B cell (primary cell): ENCODE results near the gene CREB3. TPM values are rescaled to one million over a fixed set of nuclear protein-coding genes. Genes with fewer than 3 reads are reported as not detected.

Experiments used
- ATAC-seq: fragments of 200-7000 bp; cut with Tn5 transposase; one replicate; pipeline ENCODE4 v1.10.0; 2021; ENCODE audit warnings: low read depth, mild to moderate bottlenecking, moderate number of reproducible peaks, moderate library complexity
- CTCF ChIA-PET: fragments of 350-600 bp; sonication (Branson Sonifier 250); formaldehyde crosslinking; loops from one replicate; lab custom pipeline; 2021; ENCODE audit warnings: antibody characterized with exemption, inconsistent platforms; lab: Charles Lee
- POLR2A ChIA-PET: fragments of 350-600 bp; sonication (Branson Sonifier 250); formaldehyde crosslinking; loops from one replicate; lab custom pipeline; 2021; ENCODE audit warnings: antibody characterized with exemption; lab: Charles Lee
- DNase-seq: peaks from one replicate; pipeline ENCODE4 v3.0.0; 2013
- H2AFZ ChIP-seq: 2 replicates; pipeline ENCODE4 v1.6.1; 2012; ENCODE audit warnings: mild to moderate bottlenecking, low read depth, low read length; ENCODE audit not compliant: insufficient read depth, poor library complexity, severe bottlenecking
- H3K27ac ChIP-seq, 2 donors: 1 replicate in 1 of 2; 2 replicates in 1 of 2; pipeline ENCODE4 v1.5.1; 2012 to 2013; ENCODE audit warnings: low read length in 2 of 2, mild to moderate bottlenecking in 2 of 2, moderate library complexity in 1 of 2
- H3K27me3 ChIP-seq, 4 experiments: fragments of 200-600 bp in 1 of 4; sonication (generic) in 1 of 4; replicated peaks in 1 of 4; 1 replicate in 2 of 4; 2 replicates in 2 of 4; pipeline versions ENCODE4 v1.6.1 to v1.7.0; 2013 to 2016; ENCODE audit warnings: low read length in 3 of 4, mild to moderate bottlenecking in 2 of 4, mixed read lengths in 1 of 4, moderate library complexity in 1 of 4; ENCODE audit not compliant: insufficient read depth in 4 of 4, control insufficient read depth in 3 of 4; ENCODE audit errors: control extremely low read depth in 1 of 4
- H3K36me3 ChIP-seq, 2 experiments: replicated peaks in 1 of 2; 1 replicate in 1 of 2; 2 replicates in 1 of 2; pipeline versions ENCODE4 v1.6.1 to v1.7.1; 2013; ENCODE audit warnings: low read length in 1 of 2; ENCODE audit not compliant: insufficient read depth in 2 of 2, control insufficient read depth in 1 of 2; ENCODE audit errors: control extremely low read depth in 1 of 2, extremely low read depth in 1 of 2
- H3K4me1 ChIP-seq, 2 donors: fragments of 200-600 bp in 1 of 2; sonication (generic) in 1 of 2; 1 replicate in 1 of 2; 2 replicates in 1 of 2; pipeline versions ENCODE4 v1.5.1 to v1.6.1; 2013 to 2017; ENCODE audit warnings: low read length in 2 of 2; ENCODE audit not compliant: control insufficient read depth in 2 of 2, insufficient read depth in 2 of 2
- H3K4me2 ChIP-seq: replicated peaks from 2 replicates; pipeline ENCODE3; 2012; ENCODE audit warnings: mild to moderate bottlenecking, low read depth, low read length; ENCODE audit not compliant: poor library complexity, severe bottlenecking
- H3K4me3 ChIP-seq, 5 experiments: fragments of 200-600 bp in 1 of 5; sonication (generic) in 1 of 5; 1 replicate in 3 of 5; 2 replicates in 2 of 5; pipeline versions ENCODE4 v1.5.1 to v1.7.0; 2011 to 2016; ENCODE audit warnings: low read length in 4 of 5, mild to moderate bottlenecking in 4 of 5, low read depth in 2 of 5, control low read depth in 1 of 5, moderate library complexity in 1 of 5; ENCODE audit not compliant: insufficient read depth in 1 of 5; ENCODE audit errors: control extremely low read depth in 1 of 5, extremely low read depth in 1 of 5
- H3K79me2 ChIP-seq: fragments of 200-600 bp; sonication (generic); one replicate; pipeline ENCODE4 v1.6.0; 2016; ENCODE audit warnings: low read length; ENCODE audit not compliant: control insufficient read depth, insufficient read depth
- H3K9ac ChIP-seq: fragments of 200-600 bp; sonication (generic); 2 replicates; pipeline ENCODE4 v1.6.1; 2017; ENCODE audit warnings: mild to moderate bottlenecking, low read length, moderate library complexity
- H3K9me3 ChIP-seq, 3 donors: one replicate each; pipeline versions ENCODE4 v1.6.1 to v1.7.1; 2013; ENCODE audit warnings: low read length in 2 of 3; ENCODE audit not compliant: control insufficient read depth in 2 of 3, insufficient read depth in 1 of 3; ENCODE audit errors: control extremely low read depth in 1 of 3
- H4K20me1 ChIP-seq: 2 replicates; pipeline ENCODE4 v1.6.0; 2012; ENCODE audit warnings: mild to moderate bottlenecking, low read length; ENCODE audit not compliant: insufficient read depth, control insufficient read depth, poor library complexity, severe bottlenecking
- H3K27ac Mint-ChIP-seq: one replicate; pipeline ENCODE4 v1.8.0; 2021; ENCODE audit warnings: mixed read lengths
- H3K27me3 Mint-ChIP-seq: one replicate; pipeline ENCODE4 v1.8.0; 2021; ENCODE audit warnings: mixed read lengths
- H3K4me1 Mint-ChIP-seq: one replicate; pipeline ENCODE4 v1.8.0; 2021; ENCODE audit warnings: mixed read lengths
- H3K4me3 Mint-ChIP-seq: one replicate; pipeline ENCODE4 v1.8.0; 2021; ENCODE audit warnings: mixed read lengths
- H3K9me3 Mint-ChIP-seq: one replicate; pipeline ENCODE4 v1.8.0; 2022; ENCODE audit warnings: mixed read lengths; ENCODE audit not compliant: insufficient read depth
- CTCF ChIP-seq: fragments of 200-600 bp; IDR thresholded peaks from one replicate; pipeline ENCODE4 v1.8.0; 2022; ENCODE audit warnings: antibody characterized with exemption, mild to moderate bottlenecking
- EZH2 ChIP-seq: IDR thresholded peaks from 2 replicates; pipeline ENCODE4 v1.6.1; 2012; ENCODE audit warnings: borderline replicate concordance, low read depth, mild to moderate bottlenecking, moderate library complexity, low read length; ENCODE audit not compliant: insufficient read depth, poor library complexity, severe bottlenecking
- WGBS: methylation state at CpG from one replicate; pipeline ENCODE4 v1.1.5; 2013; ENCODE audit warnings: missing lambda C conversion rate; ENCODE audit not compliant: insufficient coverage; 5-methylcytosine and 5-hydroxymethylcytosine counted together
- intact Hi-C: fragments of 100-400 bp; cut with micrococcal nuclease; formaldehyde crosslinking; loops from one replicate; pipeline ENCODE4 v1.10.0; 2022
- polyA plus RNA-seq: library from polyadenylated mRNA; depleted of rRNA; stranded (reverse); fragments of >200 nt; gene quantifications from 2 replicates; pipeline ENCODE4 v1.2.3, GENCODE V29; 2012
- total RNA-seq, 2 donors: library from RNA; stranded (reverse); fragments of 120-200 nt in 1 of 2; gene quantifications; 1 replicate in 1 of 2; 2 replicates in 1 of 2; pipeline versions ENCODE4 v1.2.3 to v1.2.4, GENCODE V29; 2013 to 2022

Gene CREB3
- total and polyA plus RNA-seq, 2 donors (not counting 1 experiment from before 2014, with no cell fraction given): 12.3 to 20.7 TPM

GRCh38 chr9:35753466-35753865, 21.0 kb downstream of the CREB3 start:
- Histone ChIP-seq H3K27ac (no peak overlapping the region), H3K4me1 (peaks cover 35 to 45% of the 10 kb centered on the region in 2 donors), H3K36me3 (peaks cover 2 to 38% of the 10 kb centered on the region in 2 experiments), H3K79me2 (peaks cover 75% of the 10 kb centered on the region), H4K20me1 (peaks cover 2% of the 10 kb centered on the region), H2AFZ (no peak overlapping the region), H3K27me3 (no peaks in the 10 kb centered on the region), H3K9me3 (no peaks in the 10 kb centered on the region), H3K4me3 (no peak overlapping the region), H3K4me2 (no peak overlapping the region), H3K9ac (no peak overlapping the region)
- DNase-seq (no peak), ATAC-seq (no peak)
- Mint-ChIP-seq H3K27me3 (no peaks in the 10 kb centered on the region), H3K9me3 (no peaks in the 10 kb centered on the region), H3K4me1 (peaks cover 52% of the 10 kb centered on the region), H3K27ac (peak overlapping the region; percentile 63), H3K4me3 (no peak overlapping the region)
- intact Hi-C loops: no loop called here
- CTCF ChIA-PET: interaction anchor here (1.0 to 1.8 kb wide), 2 partner anchors 17 kb away, joined by 5 to 10 read pairs; no protein-coding TSS in a partner anchor
- no peak for TF ChIP-seq EZH2
- TF ChIP-seq CTCF: no peak
- 100% methylated on average over 2 of the region's 5 CpGs for WGBS
- POLR2A ChIA-PET: interaction anchor here (0.8 kb wide), 1 partner anchor 21 kb away, joined by 5 read pairs; the partner anchor contains the start of genes CREB3 and TLN1

DNA sequence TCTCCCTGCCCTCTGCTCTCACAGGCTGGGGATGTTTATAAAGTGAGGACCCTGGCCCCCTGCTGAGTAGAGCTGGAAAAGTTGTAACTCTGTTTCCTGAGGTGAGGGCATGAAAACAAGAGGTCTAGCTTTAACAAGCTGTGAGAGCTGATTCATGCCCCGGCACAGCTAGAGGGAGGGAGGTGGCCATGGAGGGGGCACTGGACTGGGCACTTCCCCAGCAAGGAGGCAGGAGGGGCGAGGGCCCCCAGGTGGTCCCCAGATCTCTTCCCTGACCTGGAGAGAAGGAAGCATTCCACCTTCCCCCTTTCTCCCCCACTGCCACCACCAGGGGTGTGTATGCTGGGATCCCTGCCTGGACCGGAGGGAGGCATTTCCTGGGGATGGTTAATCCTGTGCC, 21.8 kb downstream of the CREB3 start, which contains the start of gene MSMP:
Gene MSMP, minus strand, starts transcription at position 13 of the 400 bp plus-strand sequence. CDS start 147 bp downstream, outside the sequence.
- no peak for ATAC-seq
- Histone ChIP-seq H3K9me3 (no peaks in the 10 kb centered on the region), H4K20me1 (no peaks in the 10 kb centered on the region), H3K27me3 (no peaks in the 10 kb centered on the region), H3K9ac (no peak within 1 kb of the TSS), H3K4me3 (no peak within 1 kb of the TSS), H3K36me3 (peaks cover 2 to 38% of the 10 kb centered on the region in 2 experiments), H2AFZ (no peak within 1 kb of the TSS), H3K4me1 (peaks cover 43 to 52% of the 10 kb centered on the region in 2 donors), H3K4me2 (no peak within 1 kb of the TSS), H3K79me2 (peaks cover 80% of the 10 kb centered on the region), H3K27ac (peak within 1 kb of the TSS in 1 of 2 donors; percentile 94)
- Mint-ChIP-seq H3K4me1 (peaks cover 59% of the 10 kb centered on the region), H3K27ac (peak within 1 kb of the TSS; percentile 97), H3K27me3 (no peaks in the 10 kb centered on the region), H3K9me3 (no peaks in the 10 kb centered on the region), H3K4me3 (peak within 1 kb of the TSS; percentile 93)
- CTCF ChIA-PET: interaction anchor here (0.8 to 7.7 kb wide), 5 partner anchors 8 to 275 kb away, joined by 3 to 56 read pairs (median 3); partner anchors contain the start of genes CREB3, GBA2, RGP1 and TLN1
- TF ChIP-seq EZH2 (no peak), CTCF (no peak)
- intact Hi-C loops: no loop called here
- POLR2A ChIA-PET: interaction anchor here (0.8 kb wide), 1 partner anchor 22 kb away, joined by 5 read pairs; the partner anchor contains the start of genes CREB3 and TLN1
- 100% methylated on average over 1 of the region's 3 CpGs for WGBS
- no peak for DNase-seq
